ENCODE data around the gene MAT1A. TPM values are rescaled to one million over a fixed set of nuclear protein-coding genes. Genes with fewer than 3 reads are reported as not detected.

MAT1A gene
- total and polyA plus RNA-seq, 10 donors, result 0.05 to 0.76 TPM; not detected in 8

DNA sequence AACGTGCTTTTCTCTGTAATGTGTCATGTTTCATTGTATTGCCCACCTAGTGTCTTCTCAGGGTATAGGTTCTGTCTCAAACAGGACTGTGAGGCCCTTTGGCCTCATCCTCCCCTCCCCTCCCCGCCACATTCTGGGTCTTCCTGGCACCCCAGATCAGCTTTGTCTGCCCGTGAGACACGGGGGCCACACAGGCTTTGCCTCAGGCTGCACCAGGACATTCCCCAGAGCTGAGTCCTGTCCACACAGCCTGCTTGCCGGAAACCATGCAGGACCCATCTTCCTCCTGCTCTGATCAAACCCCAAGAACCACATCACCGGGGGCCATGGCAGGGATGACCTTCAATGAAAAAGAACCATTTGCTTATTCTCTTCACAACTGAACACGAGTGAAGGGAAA is 18.6 kb downstream of the MAT1A start:
- DNase-seq, result no peak
- no peak overlapping the region for H3K27ac ChIP-seq
- H3K4me1 ChIP-seq, result no peaks in the 10 kb centered on the region
- TF ChIP-seq POLR2A (IDR thresholded peaks at IDR 0.05), result no peak
- TF ChIP-seq, protein P1, sequence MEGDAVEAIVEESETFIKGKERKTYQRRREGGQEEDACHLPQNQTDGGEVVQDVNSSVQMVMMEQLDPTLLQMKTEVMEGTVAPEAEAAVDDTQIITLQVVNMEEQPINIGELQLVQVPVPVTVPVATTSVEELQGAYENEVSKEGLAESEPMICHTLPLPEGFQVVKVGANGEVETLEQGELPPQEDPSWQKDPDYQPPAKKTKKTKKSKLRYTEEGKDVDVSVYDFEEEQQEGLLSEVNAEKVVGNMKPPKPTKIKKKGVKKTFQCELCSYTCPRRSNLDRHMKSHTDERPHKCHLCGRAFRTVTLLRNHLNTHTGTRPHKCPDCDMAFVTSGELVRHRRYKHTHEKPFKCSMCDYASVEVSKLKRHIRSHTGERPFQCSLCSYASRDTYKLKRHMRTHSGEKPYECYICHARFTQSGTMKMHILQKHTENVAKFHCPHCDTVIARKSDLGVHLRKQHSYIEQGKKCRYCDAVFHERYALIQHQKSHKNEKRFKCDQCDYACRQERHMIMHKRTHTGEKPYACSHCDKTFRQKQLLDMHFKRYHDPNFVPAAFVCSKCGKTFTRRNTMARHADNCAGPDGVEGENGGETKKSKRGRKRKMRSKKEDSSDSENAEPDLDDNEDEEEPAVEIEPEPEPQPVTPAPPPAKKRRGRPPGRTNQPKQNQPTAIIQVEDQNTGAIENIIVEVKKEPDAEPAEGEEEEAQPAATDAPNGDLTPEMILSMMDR (IDR thresholded peaks at IDR 0.05 in 8 of 11, conservative IDR thresholded peaks at IDR 0.05 in 3 of 11), result no peak
- TF ChIP-seq POLR2AphosphoS5 (IDR thresholded peaks at IDR 0.05), result no peak
- peaks cover 0 to 4% (median 0%) of the 10 kb centered on the region in 8 donors for H3K9me3 ChIP-seq
- WGBS, 5 donors, result 78 to 89% (median 85%) methylated on average over 7 of the region's 7 CpGs
- peaks cover 0 to 5% (median 0%) of the 10 kb centered on the region in 7 donors for H3K27me3 ChIP-seq (replicated peaks in 1 of 7)
- no peaks in the 10 kb centered on the region for H3K36me3 ChIP-seq
- intact Hi-C loops (cut with DNase I; ENCODE audit: low total_unique reads), result no loop called here
- H3K4me3 ChIP-seq, result no peak overlapping the region

DNA sequence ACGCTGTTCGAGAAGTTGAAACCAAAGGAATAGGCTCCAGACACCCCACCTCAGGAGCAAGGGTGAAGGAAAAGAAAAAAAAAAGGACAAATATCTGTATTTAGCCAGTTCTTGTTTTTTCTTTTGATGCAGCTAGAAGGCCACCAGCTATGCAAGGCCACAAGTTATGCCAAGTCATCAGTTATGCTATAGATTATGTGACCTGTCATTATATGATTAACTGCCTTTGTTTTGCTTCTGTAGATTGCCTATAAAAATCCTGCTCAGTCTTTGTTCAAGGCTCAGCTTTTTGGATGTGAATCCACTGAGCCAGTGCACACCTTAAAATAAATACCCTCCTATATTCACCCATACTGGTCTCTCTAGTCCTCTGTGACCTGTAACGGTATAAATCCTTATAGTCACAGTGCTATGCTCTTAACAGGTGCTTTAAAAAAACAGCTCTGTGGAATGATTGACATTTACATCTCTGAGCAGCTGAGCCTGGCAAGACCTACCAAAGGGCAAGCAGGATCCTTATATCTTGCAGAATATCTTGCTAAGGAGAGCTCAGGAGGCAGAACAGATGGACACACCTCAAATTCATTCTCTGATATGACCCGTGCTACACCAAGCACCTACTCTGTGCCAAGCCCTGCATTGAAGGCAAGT is 20.4 kb downstream of the MAT1A start:
- Histone ChIP-seq H3K9me3 (peaks cover 0 to 4% (median 0%) of the 10 kb centered on the region in 8 donors), H3K4me1 (no peaks in the 10 kb centered on the region), H3K36me3 (no peaks in the 10 kb centered on the region), H3K27me3 (replicated peaks in 1 of 7) (peaks cover 0 to 10% (median 0%) of the 10 kb centered on the region in 7 donors), H3K4me3 (no peak overlapping the region), H3K27ac (no peak overlapping the region)
- intact Hi-C loops (cut with DNase I; ENCODE audit: low total_unique reads), result no loop called here
- DNase-seq, result no peak
- TF ChIP-seq POLR2A (IDR thresholded peaks at IDR 0.05), result no peak
- TF ChIP-seq, protein P1 (IDR thresholded peaks at IDR 0.05 in 8 of 11, conservative IDR thresholded peaks at IDR 0.05 in 3 of 11), result no peak
- no peak for TF ChIP-seq POLR2AphosphoS5 (IDR thresholded peaks at IDR 0.05)
- 75 to 82% (median 81%) methylated on average over 4 of the region's 4 CpGs for WGBS, 5 donors

DNA sequence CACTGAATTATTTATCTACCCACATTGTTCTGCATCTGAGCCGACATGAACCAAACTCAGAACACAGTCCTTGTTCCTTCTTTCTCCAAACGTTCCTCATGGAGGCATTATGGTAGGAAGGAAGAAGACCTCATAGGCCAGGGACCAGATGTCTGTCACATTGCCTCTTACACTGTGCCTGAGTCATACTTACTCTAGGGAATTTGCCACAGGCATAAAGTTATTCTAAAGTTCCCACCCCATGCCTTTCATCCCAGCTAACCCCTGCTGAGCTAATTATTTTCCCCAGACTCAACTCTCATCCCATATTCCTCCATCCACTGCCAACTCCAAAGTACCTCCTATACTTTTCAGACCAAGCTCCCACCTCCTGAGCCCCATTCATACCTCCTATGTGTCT is 21.2 kb downstream of the MAT1A start:
- Histone ChIP-seq H3K4me1 (no peaks in the 10 kb centered on the region), H3K27me3 (replicated peaks in 1 of 7) (peaks cover 0 to 10% (median 0%) of the 10 kb centered on the region in 7 donors), H3K4me3 (no peak overlapping the region), H3K9me3 (peaks cover 0 to 4% (median 0%) of the 10 kb centered on the region in 8 donors), H3K36me3 (no peaks in the 10 kb centered on the region), H3K27ac (no peak overlapping the region)
- no peak for DNase-seq
- intact Hi-C loops (cut with DNase I; ENCODE audit: low total_unique reads), result no loop called here
- TF ChIP-seq, protein P1 (IDR thresholded peaks at IDR 0.05 in 8 of 11, conservative IDR thresholded peaks at IDR 0.05 in 3 of 11), result no peak
- no peak for TF ChIP-seq POLR2AphosphoS5 (IDR thresholded peaks at IDR 0.05)
- no peak for TF ChIP-seq POLR2A (IDR thresholded peaks at IDR 0.05)
- 55 to 79% (median 75%) methylated on average over 2 of the region's 2 CpGs for WGBS, 5 donors

DNA sequence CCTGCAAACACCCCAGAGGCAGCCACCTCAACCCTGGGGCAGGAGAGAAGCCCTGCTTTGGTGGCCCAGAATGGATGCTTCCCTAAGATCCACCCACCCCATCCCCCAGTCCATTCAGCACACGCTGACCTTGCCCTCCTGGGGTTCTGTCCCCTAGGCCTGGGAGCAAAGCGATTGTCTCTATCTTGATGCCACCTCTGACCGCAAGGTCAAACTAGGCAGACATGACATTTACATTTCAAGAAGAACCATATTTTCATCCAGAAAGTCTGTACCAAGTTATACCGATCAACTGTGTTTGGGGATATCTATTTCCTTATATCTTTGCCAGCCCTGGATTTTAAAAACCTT is 23.0 kb downstream of the MAT1A start:
- H3K36me3 ChIP-seq, result no peaks in the 10 kb centered on the region
- TF ChIP-seq POLR2A (IDR thresholded peaks at IDR 0.05) (no peak), POLR2AphosphoS5 (IDR thresholded peaks at IDR 0.05) (no peak)
- TF ChIP-seq, protein P1 (IDR thresholded peaks at IDR 0.05 in 8 of 11, conservative IDR thresholded peaks at IDR 0.05 in 3 of 11), result no peak
- H3K4me3 ChIP-seq, result no peak overlapping the region
- peaks cover 0 to 4% (median 0%) of the 10 kb centered on the region in 8 donors for H3K9me3 ChIP-seq
- no peak overlapping the region for H3K27ac ChIP-seq
- WGBS, 5 donors, result 83 to 96% (median 86%) methylated on average over 4 of the region's 4 CpGs
- H3K4me1 ChIP-seq, result no peaks in the 10 kb centered on the region
- intact Hi-C loops (cut with DNase I; ENCODE audit: low total_unique reads), result no loop called here
- no peak for DNase-seq
- H3K27me3 ChIP-seq (replicated peaks in 1 of 7), result peaks cover 0 to 8% (median 0%) of the 10 kb centered on the region in 7 donors
